A549 (cell line): ENCODE results near the gene ESAM. TPM values are rescaled to one million over a fixed set of nuclear protein-coding genes. Genes with fewer than 3 reads are reported as not detected.

Experiments used
- polyA plus RNA-seq, 4 experiments: library from polyadenylated mRNA; depleted of rRNA in 3 of 4; stranded (reverse); fragments of >200 nt; fragmentation: RNase III in 1 of 4; extraction: RNeasy Plus Mini Kit Qiagen cat#74134 plus additional on column Dnase treatment in 1 of 4; gene quantifications; 2 replicates in 3 of 4; 3 replicates in 1 of 4; pipeline ENCODE4 v1.2.3, GENCODE V29; 2011 to 2017

The ESAM gene
- polyA plus RNA-seq, 2 of the 4 experiments (the other 2 are of a cell fraction), result 6.2 to 11.7 TPM

Other genes with a start within 250 kb of the ESAM start
- not detected in 2 replicates for gene OR8B12, start 218.6 kb downstream of the ESAM start, polyA plus RNA-seq (2011; rRNA removed)
- not detected in 3 replicates for gene OR8B12, start 218.6 kb downstream of the ESAM start, polyA plus RNA-seq (2017; fragmentation: RNase III; extraction: RNeasy Plus Mini Kit Qiagen cat#74134 plus additional on column Dnase treatment)
- not detected in 2 replicates for gene OR8A1, start 192.3 kb downstream of the ESAM start, polyA plus RNA-seq (2011; rRNA removed)
- gene OR8A1, start 192.3 kb downstream of the ESAM start, polyA plus RNA-seq (2017; fragmentation: RNase III; extraction: RNeasy Plus Mini Kit Qiagen cat#74134 plus additional on column Dnase treatment), result not detected in 3 replicates
- not detected in 2 replicates for gene PANX3, start 150.9 kb downstream of the ESAM start, polyA plus RNA-seq (2011; rRNA removed)
- not detected in 3 replicates for gene PANX3, start 150.9 kb downstream of the ESAM start, polyA plus RNA-seq (2017; fragmentation: RNase III; extraction: RNeasy Plus Mini Kit Qiagen cat#74134 plus additional on column Dnase treatment)
- gene TBRG1, start 139.4 kb downstream of the ESAM start, polyA plus RNA-seq (2011; rRNA removed), result 29.2 and 37.4 TPM in 2 replicates
- 13.0 to 13.8 TPM (median 13.6 TPM) in 3 replicates for gene TBRG1, start 139.4 kb downstream of the ESAM start, polyA plus RNA-seq (2017; fragmentation: RNase III; extraction: RNeasy Plus Mini Kit Qiagen cat#74134 plus additional on column Dnase treatment)
- 23.2 and 28.5 TPM in 2 replicates for gene SIAE, start 88.6 kb downstream of the ESAM start, polyA plus RNA-seq (2011; rRNA removed)
- gene SIAE, start 88.6 kb downstream of the ESAM start, polyA plus RNA-seq (2017; fragmentation: RNase III; extraction: RNeasy Plus Mini Kit Qiagen cat#74134 plus additional on column Dnase treatment), result 10.3 to 12.6 TPM (median 10.4 TPM) in 3 replicates
- gene SPA17, start 88.4 kb downstream of the ESAM start, polyA plus RNA-seq (2011; rRNA removed), result 15.8 and 23.8 TPM in 2 replicates
- 27.1 to 36.6 TPM (median 27.3 TPM) in 3 replicates for gene SPA17, start 88.4 kb downstream of the ESAM start, polyA plus RNA-seq (2017; fragmentation: RNase III; extraction: RNeasy Plus Mini Kit Qiagen cat#74134 plus additional on column Dnase treatment)
- gene NRGN, start 22.3 kb downstream of the ESAM start, polyA plus RNA-seq (2011; rRNA removed), result 1.2 and 1.6 TPM in 2 replicates
- 3.3 to 3.5 TPM (median 3.4 TPM) in 3 replicates for gene NRGN, start 22.3 kb downstream of the ESAM start, polyA plus RNA-seq (2017; fragmentation: RNase III; extraction: RNeasy Plus Mini Kit Qiagen cat#74134 plus additional on column Dnase treatment)
- gene VSIG2, start 10.0 kb downstream of the ESAM start, polyA plus RNA-seq (2011; rRNA removed), result not detected in 2 replicates
- not detected in 3 replicates for gene VSIG2, start 10.0 kb downstream of the ESAM start, polyA plus RNA-seq (2017; fragmentation: RNase III; extraction: RNeasy Plus Mini Kit Qiagen cat#74134 plus additional on column Dnase treatment)
- gene MSANTD2, start 38.1 kb upstream of the ESAM start, polyA plus RNA-seq (2011; rRNA removed), result 6.4 TPM in 2 replicates
- gene MSANTD2, start 38.1 kb upstream of the ESAM start, polyA plus RNA-seq (2017; fragmentation: RNase III; extraction: RNeasy Plus Mini Kit Qiagen cat#74134 plus additional on column Dnase treatment), result 5.4 to 5.8 TPM (median 5.6 TPM) in 3 replicates
- gene ROBO3, start 103.1 kb upstream of the ESAM start, polyA plus RNA-seq (2011; rRNA removed), result 2.1 and 3.0 TPM in 2 replicates
- gene ROBO3, start 103.1 kb upstream of the ESAM start, polyA plus RNA-seq (2017; fragmentation: RNase III; extraction: RNeasy Plus Mini Kit Qiagen cat#74134 plus additional on column Dnase treatment), result 2.6 to 2.8 TPM (median 2.8 TPM) in 3 replicates
- not detected in 2 replicates for gene ROBO4, start 135.6 kb upstream of the ESAM start, polyA plus RNA-seq (2011; rRNA removed)
- not detected in 3 replicates for gene ROBO4, start 135.6 kb upstream of the ESAM start, polyA plus RNA-seq (2017; fragmentation: RNase III; extraction: RNeasy Plus Mini Kit Qiagen cat#74134 plus additional on column Dnase treatment)
- not detected in 2 replicates for gene HEPN1, start 157.0 kb upstream of the ESAM start, polyA plus RNA-seq (2011; rRNA removed)
- not detected in 3 replicates for gene HEPN1, start 157.0 kb upstream of the ESAM start, polyA plus RNA-seq (2017; fragmentation: RNase III; extraction: RNeasy Plus Mini Kit Qiagen cat#74134 plus additional on column Dnase treatment)
- not detected in 2 replicates for gene HEPACAM, start 173.8 kb upstream of the ESAM start, polyA plus RNA-seq (2011; rRNA removed)
- not detected in 3 replicates for gene HEPACAM, start 173.8 kb upstream of the ESAM start, polyA plus RNA-seq (2017; fragmentation: RNase III; extraction: RNeasy Plus Mini Kit Qiagen cat#74134 plus additional on column Dnase treatment)
- 1.1 and 1.3 TPM in 2 replicates for gene CCDC15, start 191.9 kb upstream of the ESAM start, polyA plus RNA-seq (2011; rRNA removed)
- 0.50 to 0.90 TPM (median 0.58 TPM) in 3 replicates for gene CCDC15, start 191.9 kb upstream of the ESAM start, polyA plus RNA-seq (2017; fragmentation: RNase III; extraction: RNeasy Plus Mini Kit Qiagen cat#74134 plus additional on column Dnase treatment)